Measurements from ENCODE around the gene HTN3. TPM values are rescaled to one million over a fixed set of nuclear protein-coding genes. Genes with fewer than 3 reads are reported as not detected.

The HTN3 gene
- polyA plus RNA-seq, 3 donors, result not detected

GRCh38 chr4:70062000-70062399, 33.7 kb downstream of the HTN3 start:
- Histone ChIP-seq H3K4me1 (ENCODE audit: control insufficient read depth in 1 of 2, insufficient read depth in 2 of 2, low read length in 2 of 2) (no peaks in the 10 kb centered on the region), H3K9me3 (replicated peaks in 1 of 2; ENCODE audit: control insufficient read depth in 1 of 2, insufficient read depth in 1 of 2, low read length in 2 of 2) (no peaks in the 10 kb centered on the region), H2AFZ (ENCODE audit: insufficient read depth, low read depth, low read length, poor library complexity, severe bottlenecking) (no peak overlapping the region), H3K79me2 (ENCODE audit: insufficient read depth, low read length) (no peaks in the 10 kb centered on the region), H3K27ac (ENCODE audit: low read depth in 1 of 2, low read length in 2 of 2) (no peak overlapping the region), H3K27me3 (ENCODE audit: control insufficient read depth in 2 of 2, insufficient read depth in 2 of 2, low read length in 2 of 2) (no peaks in the 10 kb centered on the region), H3K9ac (ENCODE audit: insufficient read depth, low read length, poor library complexity, severe bottlenecking) (no peak overlapping the region), H3K4me2 (replicated peaks; ENCODE audit: extremely low read depth, low read length, poor library complexity, severe bottlenecking) (no peak overlapping the region), H3K4me3 (replicated peaks in 1 of 3; ENCODE audit: low read depth in 2 of 3, low read length in 3 of 3) (no peak overlapping the region), H3K36me3 (replicated peaks in 1 of 2; ENCODE audit: control insufficient read depth in 1 of 2, insufficient read depth in 2 of 2, low read length in 2 of 2) (no peaks in the 10 kb centered on the region), H4K20me1 (ENCODE audit: insufficient read depth, low read length) (no peaks in the 10 kb centered on the region)
- WGBS (ENCODE audit: insufficient coverage), result no CpG with 5 or more reads among the region's 1 CpG
- Mint-ChIP-seq H3K4me1 (no peaks in the 10 kb centered on the region), H3K4me3 (no peak overlapping the region), H3K27me3 (ENCODE audit: low read depth in 3 of 3) (no peaks in the 10 kb centered on the region), H3K9me3 (peaks cover 0 to 3% (median 0%) of the 10 kb centered on the region in 7 donors), H3K27ac (no peak overlapping the region), H3K36me3 (no peaks in the 10 kb centered on the region)
- DNase-seq, result no peak
- intact Hi-C loops (cut with micrococcal nuclease), result no loop called here
- TF ChIP-seq, protein P1, sequence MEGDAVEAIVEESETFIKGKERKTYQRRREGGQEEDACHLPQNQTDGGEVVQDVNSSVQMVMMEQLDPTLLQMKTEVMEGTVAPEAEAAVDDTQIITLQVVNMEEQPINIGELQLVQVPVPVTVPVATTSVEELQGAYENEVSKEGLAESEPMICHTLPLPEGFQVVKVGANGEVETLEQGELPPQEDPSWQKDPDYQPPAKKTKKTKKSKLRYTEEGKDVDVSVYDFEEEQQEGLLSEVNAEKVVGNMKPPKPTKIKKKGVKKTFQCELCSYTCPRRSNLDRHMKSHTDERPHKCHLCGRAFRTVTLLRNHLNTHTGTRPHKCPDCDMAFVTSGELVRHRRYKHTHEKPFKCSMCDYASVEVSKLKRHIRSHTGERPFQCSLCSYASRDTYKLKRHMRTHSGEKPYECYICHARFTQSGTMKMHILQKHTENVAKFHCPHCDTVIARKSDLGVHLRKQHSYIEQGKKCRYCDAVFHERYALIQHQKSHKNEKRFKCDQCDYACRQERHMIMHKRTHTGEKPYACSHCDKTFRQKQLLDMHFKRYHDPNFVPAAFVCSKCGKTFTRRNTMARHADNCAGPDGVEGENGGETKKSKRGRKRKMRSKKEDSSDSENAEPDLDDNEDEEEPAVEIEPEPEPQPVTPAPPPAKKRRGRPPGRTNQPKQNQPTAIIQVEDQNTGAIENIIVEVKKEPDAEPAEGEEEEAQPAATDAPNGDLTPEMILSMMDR (IDR thresholded peaks at IDR 0.05), result no peak

GRCh38 chr4:70080205-70080604, 51.9 kb downstream of the HTN3 start:
- Histone ChIP-seq H4K20me1 (ENCODE audit: insufficient read depth, low read length) (no peaks in the 10 kb centered on the region), H3K4me3 (replicated peaks in 1 of 3; ENCODE audit: low read depth in 2 of 3, low read length in 3 of 3) (no peak overlapping the region), H3K27me3 (ENCODE audit: control insufficient read depth in 2 of 2, insufficient read depth in 2 of 2, low read length in 2 of 2) (no peaks in the 10 kb centered on the region), H3K36me3 (replicated peaks in 1 of 2; ENCODE audit: control insufficient read depth in 1 of 2, insufficient read depth in 2 of 2, low read length in 2 of 2) (no peaks in the 10 kb centered on the region), H2AFZ (ENCODE audit: insufficient read depth, low read depth, low read length, poor library complexity, severe bottlenecking) (no peak overlapping the region), H3K9me3 (replicated peaks in 1 of 2; ENCODE audit: control insufficient read depth in 1 of 2, insufficient read depth in 1 of 2, low read length in 2 of 2) (no peaks in the 10 kb centered on the region), H3K79me2 (ENCODE audit: insufficient read depth, low read length) (no peaks in the 10 kb centered on the region), H3K4me1 (ENCODE audit: control insufficient read depth in 1 of 2, insufficient read depth in 2 of 2, low read length in 2 of 2) (no peaks in the 10 kb centered on the region), H3K4me2 (replicated peaks; ENCODE audit: extremely low read depth, low read length, poor library complexity, severe bottlenecking) (no peak overlapping the region), H3K9ac (ENCODE audit: insufficient read depth, low read length, poor library complexity, severe bottlenecking) (no peak overlapping the region), H3K27ac (ENCODE audit: low read depth in 1 of 2, low read length in 2 of 2) (no peak overlapping the region)
- TF ChIP-seq, protein P1 (IDR thresholded peaks at IDR 0.05), result no peak
- Mint-ChIP-seq H3K36me3 (no peaks in the 10 kb centered on the region), H3K4me1 (no peaks in the 10 kb centered on the region), H3K9me3 (peaks cover 0 to 9% (median 0%) of the 10 kb centered on the region in 7 donors), H3K4me3 (no peak overlapping the region), H3K27me3 (ENCODE audit: low read depth in 3 of 3) (no peaks in the 10 kb centered on the region), H3K27ac (no peak overlapping the region)
- intact Hi-C loops (cut with micrococcal nuclease), result no loop called here
- WGBS (ENCODE audit: insufficient coverage), result no CpG with 5 or more reads among the region's 1 CpG
- DNase-seq, result no peak

Other genes with a start within 250 kb of the HTN3 start
- not detected for gene SULT1E1, start 168.3 kb upstream of the HTN3 start, polyA plus RNA-seq
- gene CSN1S1, start 97.4 kb upstream of the HTN3 start, polyA plus RNA-seq, result not detected
- gene CSN2, start 62.7 kb upstream of the HTN3 start, polyA plus RNA-seq, result not detected
- gene STATH, start 32.5 kb upstream of the HTN3 start, polyA plus RNA-seq, result not detected
- gene HTN1, start 22.0 kb downstream of the HTN3 start, polyA plus RNA-seq, result not detected
- not detected for gene PRR27, start 125.8 kb downstream of the HTN3 start, polyA plus RNA-seq
- not detected for gene ODAM, start 167.3 kb downstream of the HTN3 start, polyA plus RNA-seq
- not detected for gene FDCSP, start 197.7 kb downstream of the HTN3 start, polyA plus RNA-seq
- not detected for gene CSN3, start 214.1 kb downstream of the HTN3 start, polyA plus RNA-seq

Measured in CD14-positive monocyte (primary cell).